Left ventricle myocardium inferior (tissue), 1 donor: Measurements from ENCODE around the gene THY1. TPM values are rescaled to one million over a fixed set of nuclear protein-coding genes. Genes with fewer than 3 reads are reported as not detected.

Experiments used
- DNase-seq: peaks from one replicate; pipeline ENCODE4 v3.0.0-alpha.2; 2020
- H3K27ac ChIP-seq: fragments of 200-600 bp; replicated peaks from 2 replicates; pipeline ENCODE4 v1.8.0; 2021
- H3K27me3 ChIP-seq: fragments of 200-600 bp; 2 replicates; pipeline ENCODE4 v1.8.0; 2021; ENCODE audit warnings: low read depth
- H3K36me3 ChIP-seq: fragments of 200-600 bp; 2 replicates; pipeline ENCODE4 v1.8.0; 2021
- H3K4me1 ChIP-seq: fragments of 200-600 bp; 2 replicates; pipeline ENCODE4 v1.8.0; 2021
- H3K4me3 ChIP-seq: fragments of 200-600 bp; 2 replicates; pipeline ENCODE4 v1.8.0; 2021; ENCODE audit warnings: mild to moderate bottlenecking, moderate library complexity
- H3K9me3 ChIP-seq: fragments of 200-600 bp; replicated peaks from 2 replicates; pipeline ENCODE4 v1.8.0; 2021
- intact Hi-C: fragments of 100-400 bp; cut with micrococcal nuclease; formaldehyde crosslinking; loops from one replicate; pipeline ENCODE4 v1.11.0; 2022
- total RNA-seq: library from RNA; stranded (reverse); fragmentation: NEBNext Ultra II Directional; extraction: Animal tissue kit (Norgen Biotek cat#: 25700); gene quantifications from one replicate; pipeline ENCODE4 v1.2.1, GENCODE V29; 2021
- TF ChIP-seq, protein P1 (sequence below): fragments of 200-600 bp; IDR thresholded peaks from 2 replicates; pipeline ENCODE4 v1.8.0; 2021; ENCODE audit warnings: antibody characterized with exemption, mild to moderate bottlenecking, borderline replicate concordance
- donor health status: DM: no; HTN: yes; CAD: no; lungs with severe emphysema.

Gene THY1
- total RNA-seq, 1 donor from 2014 or later: 0.91 TPM

GRCh38 chr11:119400860-119401259 lies 22.1 kb downstream of the THY1 start:
- intact Hi-C loops: no loop called here
- peaks cover 8% of the 10 kb centered on the region for H3K36me3 ChIP-seq
- TF ChIP-seq, protein P1, sequence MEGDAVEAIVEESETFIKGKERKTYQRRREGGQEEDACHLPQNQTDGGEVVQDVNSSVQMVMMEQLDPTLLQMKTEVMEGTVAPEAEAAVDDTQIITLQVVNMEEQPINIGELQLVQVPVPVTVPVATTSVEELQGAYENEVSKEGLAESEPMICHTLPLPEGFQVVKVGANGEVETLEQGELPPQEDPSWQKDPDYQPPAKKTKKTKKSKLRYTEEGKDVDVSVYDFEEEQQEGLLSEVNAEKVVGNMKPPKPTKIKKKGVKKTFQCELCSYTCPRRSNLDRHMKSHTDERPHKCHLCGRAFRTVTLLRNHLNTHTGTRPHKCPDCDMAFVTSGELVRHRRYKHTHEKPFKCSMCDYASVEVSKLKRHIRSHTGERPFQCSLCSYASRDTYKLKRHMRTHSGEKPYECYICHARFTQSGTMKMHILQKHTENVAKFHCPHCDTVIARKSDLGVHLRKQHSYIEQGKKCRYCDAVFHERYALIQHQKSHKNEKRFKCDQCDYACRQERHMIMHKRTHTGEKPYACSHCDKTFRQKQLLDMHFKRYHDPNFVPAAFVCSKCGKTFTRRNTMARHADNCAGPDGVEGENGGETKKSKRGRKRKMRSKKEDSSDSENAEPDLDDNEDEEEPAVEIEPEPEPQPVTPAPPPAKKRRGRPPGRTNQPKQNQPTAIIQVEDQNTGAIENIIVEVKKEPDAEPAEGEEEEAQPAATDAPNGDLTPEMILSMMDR: no peak
- no peak overlapping the region for H3K27ac ChIP-seq
- peaks cover 49% of the 10 kb centered on the region for H3K9me3 ChIP-seq
- DNase-seq: no peak
- H3K4me1 ChIP-seq: no peaks in the 10 kb centered on the region
- H3K27me3 ChIP-seq: no peaks in the 10 kb centered on the region
- no peak overlapping the region for H3K4me3 ChIP-seq

DNA sequence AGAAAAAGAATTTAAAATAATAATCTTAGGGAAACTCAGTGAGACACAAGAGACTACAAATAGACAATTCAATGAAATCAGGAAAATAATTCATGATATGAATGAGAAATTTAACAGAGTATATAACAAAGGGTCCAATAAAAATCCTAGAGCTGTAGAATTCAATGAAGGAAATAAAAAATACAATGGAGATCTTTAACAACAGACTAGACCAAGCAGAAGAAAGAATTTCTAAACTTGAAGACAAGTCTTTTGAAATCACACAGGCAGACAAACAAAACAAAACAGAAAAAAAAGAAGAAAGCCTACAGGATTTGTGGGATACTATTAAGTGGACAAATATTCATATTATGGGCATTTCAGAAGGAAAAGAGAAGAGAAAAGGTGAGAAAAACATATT lies 25.2 kb downstream of the THY1 start:
- no peak overlapping the region for H3K4me3 ChIP-seq
- intact Hi-C loops: no loop called here
- H3K36me3 ChIP-seq: peaks cover 8% of the 10 kb centered on the region
- H3K9me3 ChIP-seq: peaks cover 49% of the 10 kb centered on the region
- TF ChIP-seq, protein P1: no peak
- H3K27ac ChIP-seq: no peak overlapping the region
- DNase-seq: no peak
- no peaks in the 10 kb centered on the region for H3K27me3 ChIP-seq
- no peaks in the 10 kb centered on the region for H3K4me1 ChIP-seq

GRCh38 chr11:119396835-119397234 lies 26.1 kb downstream of the THY1 start:
- Histone ChIP-seq H3K27me3 (no peaks in the 10 kb centered on the region), H3K4me1 (no peaks in the 10 kb centered on the region), H3K9me3 (peaks cover 46% of the 10 kb centered on the region), H3K4me3 (no peak overlapping the region), H3K27ac (no peak overlapping the region), H3K36me3 (peaks cover 8% of the 10 kb centered on the region)
- no peak for DNase-seq
- TF ChIP-seq, protein P1: no peak
- intact Hi-C loops: no loop called here

DNA sequence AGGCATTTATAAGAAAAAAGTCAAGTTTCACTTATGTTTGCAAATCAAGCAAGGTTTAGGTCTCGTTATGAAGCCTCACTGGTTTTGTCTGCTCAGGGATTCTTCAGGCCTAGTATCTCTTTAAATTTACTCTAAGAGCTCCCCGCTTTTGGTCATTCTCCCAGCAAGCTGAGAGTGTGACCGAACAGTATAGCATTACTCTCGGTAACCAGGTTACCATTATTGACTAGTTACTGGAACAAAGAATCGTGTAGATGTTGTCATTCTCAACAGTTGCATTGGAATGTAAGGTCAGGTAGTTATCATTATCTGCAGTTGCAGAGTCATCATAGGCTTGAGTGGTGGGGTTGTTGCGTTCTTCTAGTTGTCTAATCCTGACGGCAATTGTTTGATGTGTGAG lies 31.7 kb downstream of the THY1 start:
- TF ChIP-seq, protein P1: no peak
- intact Hi-C loops: no loop called here

DNA sequence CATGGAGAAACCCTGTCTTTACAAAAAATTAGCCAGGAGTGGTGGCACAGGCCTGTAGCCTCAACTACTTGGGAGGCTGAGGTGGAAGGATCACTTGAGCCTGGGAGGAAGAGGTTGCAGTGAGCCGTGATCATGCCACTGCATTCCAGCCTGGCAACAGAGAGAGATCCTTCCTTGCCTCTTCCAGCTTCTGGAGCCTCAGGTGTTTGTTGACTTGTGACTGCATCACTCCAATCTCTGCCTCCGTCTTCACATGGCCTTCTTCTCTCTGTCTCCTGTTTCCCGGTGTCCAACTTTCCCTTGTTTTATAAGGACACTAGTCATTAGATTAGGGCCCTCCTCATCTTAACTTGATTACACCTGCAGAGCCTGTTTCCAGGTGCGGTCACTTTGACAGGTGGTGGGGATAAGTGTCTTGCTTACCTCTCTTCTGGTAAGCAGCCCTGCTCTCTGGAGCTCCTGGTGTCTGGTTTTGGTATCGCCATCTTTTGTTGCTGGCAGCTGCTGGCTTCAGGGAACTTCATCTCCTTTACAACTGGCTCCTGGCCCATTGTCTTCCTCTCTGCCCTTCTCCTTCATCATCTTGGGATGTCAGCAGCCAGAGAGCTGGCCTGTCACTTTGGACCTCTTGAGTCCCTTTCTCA lies 33.2 kb downstream of the THY1 start:
- intact Hi-C loops: no loop called here
- H3K27me3 ChIP-seq: peaks cover 8% of the 10 kb centered on the region
- no peak overlapping the region for H3K4me3 ChIP-seq
- no peaks in the 10 kb centered on the region for H3K36me3 ChIP-seq
- H3K27ac ChIP-seq: no peak overlapping the region
- TF ChIP-seq, protein P1: peak; percentile 34
- no peaks in the 10 kb centered on the region for H3K4me1 ChIP-seq
- DNase-seq: no peak
- no peaks in the 10 kb centered on the region for H3K9me3 ChIP-seq

More for the DNA sequence above, 31.7 kb downstream of the THY1 start:
- Histone ChIP-seq H3K4me1 (no peaks in the 10 kb centered on the region), H3K36me3 (no peaks in the 10 kb centered on the region), H3K27me3 (no peaks in the 10 kb centered on the region), H3K9me3 (no peaks in the 10 kb centered on the region), H3K27ac (no peak overlapping the region), H3K4me3 (no peak overlapping the region)
- no peak for DNase-seq
